Astrocyte of the hippocampus (primary cell): ENCODE measurements around the gene DUXA.
"Not testable (repeated sequence)": the region's sequence is repeated elsewhere in the genome, so short reads cannot be mapped to it uniquely, and the experiment has no call there.

Source experiments
- DNase-seq: peaks from one replicate; pipeline ENCODE4 v3.0.0; 2011; ENCODE audit warnings: low read depth, low spot score

DUXA gene

DNA sequence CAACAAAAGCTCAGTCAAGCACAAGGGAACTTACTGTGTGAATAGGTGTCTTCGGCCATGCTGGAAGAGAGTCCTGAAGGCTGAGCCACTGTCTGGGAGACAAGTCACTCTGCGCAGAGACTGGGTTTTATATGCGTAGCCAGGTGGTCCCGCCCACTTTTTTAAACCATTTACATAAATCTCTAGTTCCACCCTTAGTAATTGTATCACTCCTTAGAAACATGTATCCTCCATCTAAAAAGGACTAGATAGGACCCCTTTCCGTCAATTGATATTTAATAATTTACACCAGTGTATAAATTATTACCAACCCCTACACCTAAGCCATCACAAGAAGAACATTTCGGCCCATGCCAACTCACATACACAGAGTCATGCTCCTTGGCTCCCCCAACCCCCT lies at the start of gene DUXA:
Gene DUXA, minus strand, starts transcription at position 101 of the 400 bp plus-strand sequence. Its CDS starts 42 bp downstream, at position 59.
- no peak for DNase-seq

- DNase-seq = no peak
Measured at GRCh38 chr19:57212109-57212508, 44.8 kb upstream of the DUXA start.

DNA sequence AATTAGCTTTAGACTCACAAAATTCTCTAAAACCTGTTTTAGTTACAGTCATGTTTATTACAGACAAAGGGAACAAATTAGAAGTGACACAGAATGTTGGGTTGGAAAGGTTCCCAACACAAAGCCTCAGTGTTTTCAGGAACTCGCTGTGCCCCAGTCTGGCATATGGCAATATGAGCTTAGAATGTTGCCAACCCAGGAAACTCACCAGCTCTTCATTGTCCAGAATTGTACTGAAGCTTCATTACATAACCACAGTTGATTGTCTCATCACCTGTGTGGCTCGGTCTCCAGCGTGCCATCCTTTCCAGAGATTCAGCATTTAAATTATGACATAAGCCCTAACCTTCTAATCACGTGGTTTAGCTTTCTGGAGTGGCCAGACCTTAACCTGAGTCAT lies 43.1 kb upstream of the DUXA start:
- no peak for DNase-seq

DNA sequence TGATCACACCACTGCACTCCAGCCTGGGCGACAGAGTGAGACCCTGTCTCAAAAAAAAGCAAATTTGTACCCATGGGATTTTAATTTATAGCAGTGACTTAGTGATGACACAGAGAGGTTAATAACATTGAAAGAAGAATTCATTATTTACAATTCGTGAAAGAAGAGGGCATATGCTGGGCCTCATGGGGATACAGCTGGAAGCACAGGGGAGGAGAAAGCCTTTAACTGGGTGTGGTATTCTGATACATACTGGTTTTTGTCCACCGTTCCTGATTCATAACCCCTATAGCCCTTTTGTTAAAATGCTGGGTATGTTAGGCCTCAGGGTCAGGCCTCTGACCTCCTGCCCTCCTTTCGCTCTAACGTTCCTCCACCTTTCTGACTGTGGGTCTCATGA lies 34.9 kb upstream of the DUXA start:
- no peak for DNase-seq

DNA sequence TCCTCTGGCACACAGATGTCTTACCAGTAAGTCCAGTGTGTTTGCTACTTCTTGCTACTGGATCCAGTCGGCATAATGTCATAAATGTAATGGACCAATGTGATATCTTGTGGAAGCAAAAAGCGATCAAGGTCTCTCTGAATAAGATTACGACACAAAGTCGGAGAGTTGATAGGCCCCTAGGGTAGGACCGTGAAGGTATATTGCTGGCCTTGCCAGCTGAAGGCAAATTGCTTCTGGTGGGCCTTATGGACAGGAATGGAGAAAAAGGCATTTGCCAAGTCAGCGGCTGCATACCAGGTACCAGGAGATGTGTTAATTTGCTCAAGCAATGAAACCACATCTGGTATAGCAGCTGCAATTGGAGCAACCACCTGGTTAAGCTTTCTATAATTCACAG lies 30.6 kb upstream of the DUXA start:
- not testable (repeated sequence) for DNase-seq

DNA sequence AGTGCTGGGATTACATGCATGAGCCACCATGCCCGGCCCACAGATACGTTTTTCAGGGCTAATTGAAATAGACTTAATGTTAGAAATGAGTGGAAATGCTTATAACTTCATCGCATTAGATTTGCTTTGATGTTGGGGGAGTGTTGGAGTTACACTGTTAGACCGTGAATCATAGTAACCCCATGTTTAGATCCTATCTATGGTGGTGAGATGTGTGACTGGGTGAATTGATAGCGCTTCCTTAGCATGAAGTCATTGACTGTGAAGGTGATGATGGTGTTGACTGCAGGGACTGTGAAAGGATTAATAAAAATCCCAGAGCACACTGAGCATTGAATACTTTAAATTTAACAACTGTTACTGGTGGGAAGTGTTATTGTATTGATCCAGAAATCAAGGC lies 25.7 kb upstream of the DUXA start:
- DNase-seq = no peak

GRCh38 chr19:57192077-57192420 lies 24.8 kb upstream of the DUXA start:
- DNase-seq = peak; percentile 37

DNA sequence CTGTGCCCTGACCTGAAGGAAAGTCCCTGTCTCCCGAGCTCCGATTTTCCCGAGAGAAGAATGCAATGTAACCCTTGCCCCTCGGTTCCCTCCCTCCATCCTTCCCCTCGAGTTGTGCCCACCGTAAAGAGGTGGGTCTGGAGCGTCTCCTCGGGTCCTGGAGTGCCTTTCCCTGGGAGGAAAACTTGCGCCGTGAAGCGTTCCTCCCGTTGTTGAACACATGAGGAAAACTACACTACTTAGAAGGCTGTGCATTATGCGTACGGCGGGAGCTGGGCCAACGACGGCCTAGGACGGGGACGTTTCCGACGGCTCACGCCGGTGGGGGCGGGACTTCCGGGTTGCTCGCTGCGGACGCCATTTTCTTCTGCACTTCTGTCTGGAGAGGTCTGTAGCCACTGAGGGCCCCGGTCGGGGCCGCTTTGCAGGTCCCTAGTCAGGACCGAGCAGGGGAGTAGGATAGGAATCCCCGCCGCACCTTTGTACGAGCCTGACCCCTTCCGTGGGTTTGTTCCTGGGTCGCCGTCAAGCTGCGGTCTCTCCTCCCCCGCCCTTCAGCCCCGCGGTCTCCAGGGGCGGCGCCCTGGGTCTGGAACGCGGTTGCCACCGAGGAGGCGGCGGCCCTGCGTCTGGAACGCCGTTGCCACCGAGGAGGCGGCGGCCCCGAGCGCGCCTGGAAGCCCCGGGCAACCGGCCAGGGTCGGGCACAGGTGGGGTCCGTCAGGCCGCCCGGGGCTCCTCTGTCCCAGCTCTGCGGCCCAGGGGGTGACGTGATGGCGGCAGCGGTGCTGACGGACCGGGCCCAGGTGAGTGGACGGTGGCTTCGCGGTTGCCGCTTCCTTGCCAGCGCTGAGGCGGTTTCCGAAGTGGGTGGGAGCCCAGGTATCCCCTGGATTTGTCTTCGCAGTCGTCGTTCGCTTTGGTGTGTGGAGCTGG lies 24.1 kb upstream of the DUXA start, which contains the start of gene ZNF264:
Gene ZNF264, plus strand, starts transcription at position 360 of the 936 bp plus-strand sequence. Its CDS starts 414 bp downstream, at position 774.
- DNase-seq = peak; percentile 94

DNA sequence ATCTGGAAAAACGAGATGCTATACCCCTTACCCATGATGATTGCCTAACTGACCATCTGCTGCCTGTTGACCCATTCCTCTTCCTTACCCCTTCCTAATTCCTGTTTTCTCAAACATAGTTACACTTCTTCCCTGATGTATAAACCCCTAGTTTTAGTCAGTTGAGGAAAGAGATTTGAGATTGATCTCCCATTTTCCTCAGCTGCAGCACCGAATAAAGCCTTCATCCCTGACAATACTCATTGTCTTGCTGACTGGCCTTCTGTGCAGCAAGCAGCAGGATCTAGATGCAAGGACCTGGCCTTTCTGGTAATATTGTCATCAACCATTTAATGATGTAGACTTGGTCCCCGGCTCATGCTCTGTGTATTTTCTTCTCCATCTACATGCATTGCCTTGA lies 23.0 kb upstream of the DUXA start:
- DNase-seq = no peak

DNA sequence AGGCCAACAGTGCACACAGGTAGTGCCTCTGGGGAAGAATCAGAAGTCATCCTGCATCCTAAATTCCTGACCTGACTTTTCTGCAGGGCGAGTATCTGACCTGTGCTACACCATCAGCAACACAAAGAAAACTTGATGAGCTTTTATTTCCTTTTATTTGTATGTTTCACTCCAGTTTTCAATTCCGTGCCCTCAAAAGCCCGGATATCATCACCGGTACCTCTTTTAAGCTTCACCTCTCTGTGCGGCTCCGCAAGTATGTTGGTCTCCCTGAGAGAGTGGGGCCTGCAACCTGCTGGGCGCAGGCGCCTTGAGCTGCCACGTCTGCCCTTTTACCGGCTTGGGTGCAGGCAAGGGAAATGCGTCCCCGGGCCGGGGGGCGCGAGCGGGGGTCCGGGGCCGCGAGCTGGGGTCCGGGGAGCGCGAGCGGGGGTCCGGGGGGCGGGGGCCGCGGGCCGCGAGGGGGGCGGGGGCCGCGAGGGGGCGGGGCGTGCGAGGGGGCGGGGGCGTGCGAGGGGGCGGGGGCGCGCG lies 4.3 kb upstream of the DUXA start:
- peak; percentile 61 for DNase-seq

DNA sequence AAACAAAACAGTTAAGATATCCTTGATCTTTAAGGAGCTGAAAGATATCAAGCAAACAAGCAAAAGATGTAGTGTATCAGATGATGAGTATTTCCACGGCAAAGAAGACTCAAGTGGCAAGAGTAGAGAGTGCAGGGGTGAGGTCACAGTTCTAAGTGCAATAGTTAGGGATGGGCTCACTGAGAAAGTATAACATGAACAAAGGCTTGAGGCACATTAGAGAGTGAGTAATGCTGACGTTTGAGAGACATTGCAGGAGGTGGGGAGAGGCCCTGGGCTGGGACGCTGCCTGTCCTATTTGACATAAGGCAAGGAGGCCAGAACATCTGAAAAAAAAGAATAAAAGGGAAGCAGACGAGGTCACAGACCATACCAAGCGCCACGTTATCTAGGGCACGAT lies 1.4 kb downstream of the DUXA start:
- DNase-seq = no peak

- no peak for DNase-seq
Measured at GRCh38 chr19:57161985-57162539, 5.2 kb downstream of the DUXA start.

DNA sequence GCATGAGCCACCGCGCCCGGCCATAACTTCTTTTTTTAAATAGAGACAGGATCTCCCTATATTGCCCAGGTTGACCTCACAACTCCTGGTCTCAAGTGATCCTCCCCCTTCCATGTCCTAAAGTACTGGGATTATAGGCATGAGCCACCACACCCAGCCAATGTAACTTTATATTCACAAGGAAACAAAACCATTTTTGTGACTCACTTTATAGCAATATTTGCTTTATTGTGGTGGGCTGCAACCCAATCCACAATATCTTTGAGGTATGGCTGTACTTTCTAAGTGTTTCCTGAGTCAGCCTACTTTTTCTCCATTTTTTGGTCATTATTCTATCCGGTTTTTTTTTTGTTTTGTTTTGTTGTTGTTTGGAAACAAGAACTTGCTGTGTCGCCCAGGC lies 14.4 kb downstream of the DUXA start:
- no peak for DNase-seq

DNA sequence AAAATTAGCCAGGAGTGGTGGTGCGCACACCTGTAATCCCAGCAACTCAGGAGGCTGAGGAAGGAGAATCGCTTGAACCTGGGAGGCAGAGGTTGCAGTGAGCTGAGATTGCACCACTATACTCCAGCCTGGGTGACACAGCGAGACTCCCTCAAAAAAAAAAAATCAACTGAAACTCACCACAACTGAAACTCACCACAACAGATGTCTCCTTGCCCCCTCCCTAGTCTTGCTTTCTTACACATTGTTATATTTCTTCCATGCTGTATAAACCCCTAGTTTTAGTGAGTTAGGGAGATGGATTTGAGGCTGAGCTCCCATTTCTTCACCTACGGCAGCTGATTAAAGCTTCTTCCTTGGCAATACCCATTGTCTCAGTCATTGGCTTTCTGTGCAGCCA lies 25.6 kb downstream of the DUXA start:
- DNase-seq = no peak

GRCh38 chr19:57135797-57136196 lies 31.5 kb downstream of the DUXA start:
- no peak for DNase-seq

DNA sequence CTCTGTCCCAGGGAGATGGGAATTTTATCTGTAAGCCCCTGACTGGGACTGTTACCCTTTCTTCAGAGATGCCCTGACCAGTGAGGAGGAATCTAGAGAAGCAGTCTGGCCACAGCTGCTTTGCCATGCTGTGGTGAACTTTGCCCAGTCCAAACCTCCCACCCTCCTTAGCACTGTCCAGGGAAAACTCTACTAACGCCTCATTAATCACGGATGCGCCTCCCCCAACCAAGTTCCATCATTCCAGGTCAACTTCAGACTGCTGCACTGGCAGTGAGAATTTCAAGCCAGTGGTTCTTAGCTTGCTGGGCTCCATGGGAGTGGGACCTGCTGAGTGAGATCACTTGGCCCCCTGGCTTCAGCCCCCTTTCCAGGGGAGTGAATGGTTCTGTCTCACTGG lies 39.9 kb downstream of the DUXA start:
- not testable (repeated sequence) for DNase-seq

DNA sequence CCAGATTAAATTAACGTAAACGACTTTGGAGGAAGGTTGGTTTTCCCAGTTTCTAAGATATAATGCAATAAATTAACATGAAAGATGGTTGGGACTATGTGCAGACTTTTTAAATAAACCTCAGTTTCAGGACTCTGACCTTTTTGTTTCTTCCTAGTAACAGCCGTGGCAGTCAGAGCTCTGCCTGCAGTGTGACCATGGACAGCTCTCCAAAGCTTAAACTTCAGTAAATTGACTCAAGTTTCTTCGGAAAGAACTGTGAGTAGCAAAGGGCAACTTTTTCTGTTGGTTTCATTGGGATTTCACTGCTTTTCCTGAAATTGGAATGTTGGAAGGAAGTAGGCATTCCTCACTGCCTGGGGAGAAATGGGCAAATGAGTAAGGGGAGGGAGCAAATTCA lies 43.4 kb downstream of the DUXA start:
- no peak for DNase-seq

GRCh38 chr19:57118848-57119247 lies 48.4 kb downstream of the DUXA start:
- no peak for DNase-seq

GRCh38 chr19:57113501-57113900 lies 53.8 kb downstream of the DUXA start:
- DNase-seq = not testable (repeated sequence)

- no peak for DNase-seq
Measured at GRCh38 chr19:57111329-57111644, 56.0 kb downstream of the DUXA start.

GRCh38 chr19:57110592-57111328 lies 56.5 kb downstream of the DUXA start:
- DNase-seq = no peak

DNA sequence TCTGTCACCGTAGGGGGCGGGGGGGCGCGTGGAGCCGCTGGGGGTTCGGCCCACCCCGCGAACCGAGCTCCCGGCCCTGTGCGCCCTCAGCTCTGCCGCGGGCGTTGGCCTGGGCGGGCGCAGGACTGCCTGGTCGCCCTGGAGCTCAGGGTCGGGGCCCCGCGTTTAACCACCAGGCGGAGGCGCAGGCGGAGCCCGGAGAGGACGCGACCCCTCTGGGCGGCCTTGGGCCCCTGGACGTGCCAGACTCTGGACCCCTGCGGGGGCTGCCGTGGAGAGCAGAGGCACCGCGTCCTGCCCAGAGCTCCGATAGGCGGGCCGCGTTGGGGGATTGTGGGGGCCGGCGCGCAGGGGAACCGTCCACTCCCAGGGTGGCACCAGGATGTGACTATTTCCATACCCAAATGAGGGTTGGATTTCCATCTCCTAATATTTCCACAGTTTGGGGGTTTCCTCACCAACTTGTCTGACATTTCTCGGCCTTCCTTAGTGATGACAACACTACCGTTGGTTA lies 60.5 kb downstream of the DUXA start:
- no peak for DNase-seq
